HCT116 (cell line): ENCODE measurements around the gene FAM221A. TPM values are rescaled to one million over a fixed set of nuclear protein-coding genes. Genes with fewer than 3 reads are reported as not detected.

Experiments
- ATAC-seq: fragments of 200-7000 bp; cut with Tn5 transposase; 2 replicates; pipeline ENCODE4 v1.9.1; 2020; ENCODE audit warnings: mild to moderate bottlenecking, moderate library complexity
- BruUV-seq: library from RNA; stranded (reverse); fragments of 400-500 nt; replicated peaks from 2 replicates; lab custom pipeline; 2021; lab: Mats Ljungman, UMichigan
- CTCF ChIA-PET: fragments of 300-600 bp; sonication (Branson Sonifier 250); formaldehyde crosslinking; loops from one replicate; lab custom pipeline; 2021; ENCODE audit warnings: antibody characterized with exemption; lab: Charles Lee
- POLR2A ChIA-PET: fragments of 300-600, 350-600 bp; sonication (Branson Sonifier 250); formaldehyde crosslinking; loops from one replicate; lab custom pipeline; 2021; ENCODE audit warnings: antibody characterized with exemption; lab: Charles Lee
- RAD21 ChIA-PET, 2 experiments: fragments of 300-600 bp; sonication (Branson Sonifier 250); formaldehyde crosslinking; loops; one replicate each; lab custom pipeline; 2023; ENCODE audit warnings: low total read pairs in 2 of 2; ENCODE audit not compliant: uncharacterized antibody in 2 of 2, unreplicated experiment in 2 of 2, low non-redundant PET in 1 of 2; lab: Charles Lee
- DNase-seq: peaks from one replicate; pipeline ENCODE4 v3.0.0-alpha.2; 2010; ENCODE audit warnings: low read depth, low spot score
- H2AFZ ChIP-seq: fragments of 200-600 bp; shearing (Covaris generic), sonication (generic); 2 replicates; pipeline ENCODE4 v1.6.1; 2017; ENCODE audit warnings: low read depth, mixed run types, mixed read lengths, antibody characterized with exemption, low read length; ENCODE audit not compliant: poor library complexity, severe bottlenecking
- H3K27ac ChIP-seq: 2 replicates; pipeline ENCODE4 v1.5.1; 2012; ENCODE audit warnings: low read depth, low read length
- H3K27me3 ChIP-seq: fragments of 200-600 bp; sonication (generic); 2 replicates; pipeline ENCODE4 v1.6.1; 2016; ENCODE audit warnings: mixed run types, low read length, mixed read lengths; ENCODE audit not compliant: insufficient read depth
- H3K36me3 ChIP-seq, 2 experiments: fragments of 200-500 bp in 1 of 2; fragments of 200-600 bp in 1 of 2; sonication (Bioruptor generic) in 1 of 2; sonication (generic) in 1 of 2; 2 replicates each; pipeline versions ENCODE4 v1.5.1 to v1.6.1; 2014 to 2016; ENCODE audit warnings: low read length in 2 of 2, inconsistent platforms in 1 of 2, mixed read lengths in 1 of 2, mixed run types in 1 of 2; ENCODE audit not compliant: insufficient read depth in 2 of 2, control insufficient read depth in 1 of 2
- H3K4me1 ChIP-seq, 2 experiments: fragments of 200-600 bp in 1 of 2; sonication (generic) in 1 of 2; 2 replicates each; pipeline versions ENCODE4 v1.5.1 to v1.6.1; 2012 to 2017; ENCODE audit warnings: low read length in 2 of 2, inconsistent platforms in 1 of 2, mild to moderate bottlenecking in 1 of 2, mixed read lengths in 1 of 2, mixed run types in 1 of 2, moderate library complexity in 1 of 2; ENCODE audit not compliant: insufficient read depth in 2 of 2, control insufficient read depth in 1 of 2
- H3K4me2 ChIP-seq: fragments of 200-600 bp; sonication (generic); 2 replicates; pipeline ENCODE4 v1.6.1; 2017; ENCODE audit warnings: mixed run types, low read length, mixed read lengths
- H3K4me3 ChIP-seq, 2 experiments: fragments of 200-600 bp in 1 of 2; sonication (generic) in 1 of 2; replicated peaks in 1 of 2; 2 replicates each; pipeline ENCODE4 v1.5.1; 2011 to 2016; ENCODE audit warnings: low read length in 2 of 2, control low read depth in 1 of 2, low read depth in 1 of 2, mild to moderate bottlenecking in 1 of 2, mixed read lengths in 1 of 2, mixed run types in 1 of 2
- H3K79me2 ChIP-seq: fragments of 200-600 bp; sonication (generic); 2 replicates; pipeline ENCODE4 v1.6.1; 2017; ENCODE audit warnings: mild to moderate bottlenecking, mixed run types, low read length, moderate library complexity, mixed read lengths; ENCODE audit not compliant: insufficient read depth
- H3K9ac ChIP-seq: fragments of 200-600 bp; sonication (generic); 2 replicates; pipeline ENCODE4 v1.6.1; 2016; ENCODE audit warnings: low read length, mixed read lengths
- H3K9me2 ChIP-seq: fragments of 200-600 bp; sonication (generic), shearing (Covaris generic); 2 replicates; pipeline ENCODE4 v1.6.1; 2017; ENCODE audit warnings: mixed run types, mild to moderate bottlenecking, moderate library complexity; ENCODE audit not compliant: insufficient read depth
- H3K9me3 ChIP-seq, 2 experiments: fragments of 200-500 bp in 1 of 2; fragments of 200-600 bp in 1 of 2; sonication (Bioruptor generic) in 1 of 2; sonication (generic) in 1 of 2; 2 replicates each; pipeline ENCODE4 v1.6.1; 2014 to 2017; ENCODE audit warnings: low read length in 2 of 2, mixed read lengths in 2 of 2, inconsistent platforms in 1 of 2, low read depth in 1 of 2, mild to moderate bottlenecking in 1 of 2, mixed run types in 1 of 2, moderate library complexity in 1 of 2; ENCODE audit not compliant: control insufficient read depth in 1 of 2, insufficient read depth in 1 of 2
- H4K20me1 ChIP-seq: fragments of 200-600 bp; sonication (generic), shearing (Covaris generic); 2 replicates; pipeline ENCODE4 v1.6.1; 2017; ENCODE audit warnings: mixed run types, mild to moderate bottlenecking, moderate library complexity; ENCODE audit not compliant: insufficient read depth
- CTCF ChIP-seq, 3 experiments: fragments of 200-600 bp in 1 of 3; sonication (generic) in 1 of 3; IDR thresholded peaks in 2 of 3; conservative IDR thresholded peaks in 1 of 3; 2 replicates each; pipeline ENCODE4 v1.5.1; 2012 to 2017; ENCODE audit warnings: low read depth in 2 of 3, low read length in 2 of 3, antibody characterized with exemption in 1 of 3, borderline replicate concordance in 1 of 3, control low read depth in 1 of 3, mild to moderate bottlenecking in 1 of 3, mixed read lengths in 1 of 3, mixed run types in 1 of 3, moderate library complexity in 1 of 3; ENCODE audit not compliant: insufficient read depth in 1 of 3
- EGR1 ChIP-seq: IDR thresholded peaks from 2 replicates; pipeline ENCODE4 v1.6.1; 2012; ENCODE audit warnings: low read depth
- EZH2phosphoT487 ChIP-seq: fragments of 200-600 bp; IDR thresholded peaks from 2 replicates; pipeline ENCODE4 v1.6.1; 2018; ENCODE audit warnings: antibody characterized with exemption, borderline replicate concordance
- RAD21 ChIP-seq: IDR thresholded peaks from 2 replicates; pipeline ENCODE4 v1.6.1; 2012; ENCODE audit warnings: low read depth, mild to moderate bottlenecking
- SIN3A ChIP-seq: IDR thresholded peaks from 2 replicates; pipeline ENCODE4 v1.6.1; 2012; ENCODE audit warnings: low read depth
- SP1 ChIP-seq: IDR thresholded peaks from 2 replicates; pipeline ENCODE4 v1.6.1; 2012; ENCODE audit warnings: low read depth
- YY1 ChIP-seq: IDR thresholded peaks from 2 replicates; pipeline ENCODE4 v1.6.1; 2011; ENCODE audit warnings: low read length, low read depth, moderate library complexity, mild to moderate bottlenecking; ENCODE audit not compliant: insufficient replicate concordance; ENCODE audit errors: extremely low read depth
- ZBTB33 ChIP-seq: IDR thresholded peaks from 2 replicates; pipeline ENCODE4 v1.6.1; 2011; ENCODE audit warnings: mild to moderate bottlenecking, low read length, moderate library complexity; ENCODE audit not compliant: insufficient replicate concordance; ENCODE audit errors: extremely low read depth
- ZNF274 ChIP-seq: fragments of 200-500 bp; sonication (Bioruptor generic); IDR thresholded peaks from 2 replicates; pipeline ENCODE4 v1.6.1; 2014; ENCODE audit warnings: mild to moderate bottlenecking, low read depth, low read length, inconsistent platforms
- intact Hi-C: fragments of 100-400 bp; cut with micrococcal nuclease; formaldehyde crosslinking; loops from 2 replicates; pipeline ENCODE4 v1.10.0; 2022
- total RNA-seq: library from RNA; stranded (reverse); gene quantifications from one replicate; pipeline ENCODE4 v1.2.1, GENCODE V29; 2021; ENCODE audit not compliant: unreplicated experiment
- TF ChIP-seq, protein P1 (sequence below): IDR thresholded peaks from 2 replicates; pipeline ENCODE4 v1.6.1; 2012
- TF ChIP-seq, protein P2 (sequence below): IDR thresholded peaks from 2 replicates; pipeline ENCODE4 v1.6.1; 2012

Gene FAM221A
- total RNA-seq, 1 experiment from 2014 or later = 2.2 TPM

GRCh38 chr7:23698822-23699221 lies 18.8 kb downstream of the FAM221A start:
- H2AFZ ChIP-seq = peak overlapping the region; percentile 22
- H3K79me2 ChIP-seq = no peaks in the 10 kb centered on the region
- H4K20me1 ChIP-seq = no peaks in the 10 kb centered on the region
- no peaks in the 10 kb centered on the region for H3K9me2 ChIP-seq
- H3K4me2 ChIP-seq = no peak overlapping the region
- H3K4me1 ChIP-seq = peaks cover 3 to 10% of the 10 kb centered on the region in 2 experiments; a peak in 3 of 4 replicates
- TF ChIP-seq EGR1 = no peak
- TF ChIP-seq, protein P1, sequence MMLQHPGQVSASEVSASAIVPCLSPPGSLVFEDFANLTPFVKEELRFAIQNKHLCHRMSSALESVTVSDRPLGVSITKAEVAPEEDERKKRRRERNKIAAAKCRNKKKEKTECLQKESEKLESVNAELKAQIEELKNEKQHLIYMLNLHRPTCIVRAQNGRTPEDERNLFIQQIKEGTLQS = no peak
- TF ChIP-seq ZNF274 = no peak
- TF ChIP-seq SIN3A = no peak
- no peak for TF ChIP-seq YY1
- no peak for TF ChIP-seq ZBTB33
- no peak for TF ChIP-seq SP1
- TF ChIP-seq, protein P2, sequence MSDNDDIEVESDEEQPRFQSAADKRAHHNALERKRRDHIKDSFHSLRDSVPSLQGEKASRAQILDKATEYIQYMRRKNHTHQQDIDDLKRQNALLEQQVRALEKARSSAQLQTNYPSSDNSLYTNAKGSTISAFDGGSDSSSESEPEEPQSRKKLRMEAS = no peak
- no peak for TF ChIP-seq RAD21
- TF ChIP-seq CTCF (IDR thresholded peaks at IDR 0.05 in 2 of 3, conservative IDR thresholded peaks at IDR 0.05 in 1 of 3; ENCODE audit: borderline replicate concordance in 1 of 3, insufficient read depth in 1 of 3, low read depth in 2 of 3, low read length in 2 of 3) = no peak
- no peak for TF ChIP-seq EZH2phosphoT487
- no peak for DNase-seq
- H3K9me3 ChIP-seq = no peaks in the 10 kb centered on the region
- H3K4me3 ChIP-seq = no peak overlapping the region
- ChIA-PET RAD21 (no interaction called here), CTCF (interaction anchor here (3.7 kb wide), 1 partner anchor 11 kb away, joined by 31 read pairs; the partner anchor contains the start of gene STK31), POLR2A (interaction anchor here (1.3 kb wide), 1 partner anchor 101 kb away, joined by 3 read pairs; the partner anchor contains the start of gene CCDC126)
- no peaks in the 10 kb centered on the region for H3K27me3 ChIP-seq
- no peak for ATAC-seq
- intact Hi-C loops = no loop called here
- BruUV-seq = no TSS peak
- no peak overlapping the region for H3K27ac ChIP-seq
- H3K9ac ChIP-seq = no peak overlapping the region
- no peaks in the 10 kb centered on the region for H3K36me3 ChIP-seq
